ENCODE results near the gene TNKS2.
A peak's percentile ranks its signal among the peaks of the same experiment; 100 is the strongest.

The TNKS2 gene

GRCh38 chr10:91788527-91788926 lies 9.7 kb upstream of the TNKS2 start:
- no peak for TF ChIP-seq CTCF (IDR thresholded peaks at IDR 0.05; ENCODE audit: low read depth, low read length, missing control alignments)
- H3K4me3 ChIP-seq (ENCODE audit: low read depth, low read length), result no peak overlapping the region
- no peak for DNase-seq (ENCODE audit: low read depth)

- no peak for TF ChIP-seq CTCF (IDR thresholded peaks at IDR 0.05; ENCODE audit: low read depth, low read length, missing control alignments)
- peak; percentile 61 for DNase-seq (ENCODE audit: low read depth)
- H3K4me3 ChIP-seq (ENCODE audit: low read depth, low read length), result peak overlapping the region; percentile 97
Measured at GRCh38 chr10:91796331-91797047, 1.7 kb upstream of the TNKS2 start.

DNA sequence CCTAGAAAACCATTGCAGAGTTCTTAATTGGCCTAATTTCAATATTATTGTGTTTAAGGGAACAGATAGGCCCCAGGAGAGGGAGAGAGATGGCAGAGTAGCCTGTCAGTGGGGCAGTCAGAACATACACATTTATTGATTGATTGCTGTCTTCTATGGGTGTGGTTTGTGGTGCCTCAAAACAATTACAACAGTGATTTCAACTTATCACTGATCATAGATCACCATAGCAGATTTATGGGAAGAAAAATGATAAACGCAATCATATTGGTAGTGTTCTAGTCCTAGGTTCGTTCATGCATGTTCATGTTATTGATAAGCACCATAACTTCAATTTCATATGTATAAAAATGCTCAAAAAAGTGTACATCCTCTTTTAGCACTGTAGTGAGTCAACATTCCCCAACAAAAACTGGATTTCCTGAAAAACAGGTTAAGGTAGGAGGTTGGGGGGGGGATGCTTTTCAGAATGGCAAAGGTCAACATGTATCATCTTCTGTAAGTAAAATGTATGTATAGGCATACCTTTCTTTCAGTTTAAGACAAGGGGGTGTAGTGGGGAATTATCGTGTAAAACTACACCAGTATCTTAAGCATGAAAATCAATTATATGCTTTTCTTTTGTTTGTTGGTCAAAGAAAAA lies 1.1 kb upstream of the TNKS2 start:
- peak overlapping the region; percentile 97 for H3K4me3 ChIP-seq (ENCODE audit: low read depth, low read length)
- TF ChIP-seq CTCF (IDR thresholded peaks at IDR 0.05; ENCODE audit: low read depth, low read length, missing control alignments), result no peak
- DNase-seq (ENCODE audit: low read depth), result no peak

GRCh38 chr10:91798649-91799611 lies 704 bp downstream of the TNKS2 start:
- DNase-seq (ENCODE audit: low read depth), result no peak
- peak overlapping the region; percentile 97 for H3K4me3 ChIP-seq (ENCODE audit: low read depth, low read length)
- TF ChIP-seq CTCF (IDR thresholded peaks at IDR 0.05; ENCODE audit: low read depth, low read length, missing control alignments), result no peak

- DNase-seq (ENCODE audit: low read depth), result no peak
- peak overlapping the region; percentile 97; the same call in 1 of the 2 replicates for H3K4me3 ChIP-seq (ENCODE audit: low read depth, low read length)
- TF ChIP-seq CTCF (IDR thresholded peaks at IDR 0.05; ENCODE audit: low read depth, low read length, missing control alignments), result no peak
Measured at GRCh38 chr10:91799612-91799975, 1.4 kb downstream of the TNKS2 start.

DNA sequence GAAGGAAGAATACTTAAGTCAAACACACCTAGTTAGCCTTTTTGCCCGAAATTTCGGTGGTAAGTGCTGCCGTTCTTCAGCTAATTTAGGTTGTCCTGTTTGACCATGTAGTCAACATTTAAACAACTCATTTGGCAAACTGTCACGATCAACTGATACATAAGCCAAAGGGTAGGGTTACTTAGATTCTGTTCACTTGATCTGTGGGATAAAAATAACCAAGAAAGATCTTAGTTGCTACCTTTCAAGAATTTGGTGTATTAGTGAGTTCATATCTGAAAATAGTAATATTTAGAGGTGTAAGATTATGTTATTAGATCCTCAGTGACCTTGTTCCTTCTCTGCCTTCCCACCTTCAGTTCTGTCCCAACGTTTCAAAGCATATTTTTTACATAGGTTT lies 2.0 kb downstream of the TNKS2 start:
- no peak for TF ChIP-seq CTCF (IDR thresholded peaks at IDR 0.05; ENCODE audit: low read depth, low read length, missing control alignments)

More for the DNA sequence above, 2.0 kb downstream of the TNKS2 start:
- no peak for DNase-seq (ENCODE audit: low read depth)
- no peak overlapping the region for H3K4me3 ChIP-seq (ENCODE audit: low read depth, low read length)
